SK-N-SH (cell line): Measurements from ENCODE around the gene DPM2. TPM values are rescaled to one million over a fixed set of nuclear protein-coding genes. Genes with fewer than 3 reads are reported as not detected.

Experiments used
- CTCF ChIA-PET: fragments of 300-600, 350-600 bp; formaldehyde crosslinking; extraction: SDS; loops from one replicate; lab custom pipeline; 2021; lab: Yijun Ruan, JAX
- POLR2A ChIA-PET: fragments of 350-600 bp; sonication (Branson Sonifier 250); formaldehyde crosslinking; extraction: SDS; loops from one replicate; lab custom pipeline; 2020; ENCODE audit warnings: antibody characterized with exemption, inconsistent platforms; lab: Yijun Ruan, JAX
- DNase-seq: peaks from one replicate; pipeline ENCODE4 v3.0.0; 2012
- H2AFZ ChIP-seq: fragments of 200-600 bp; sonication (generic); 2 replicates; pipeline ENCODE4 v1.8.1; 2016; ENCODE audit warnings: antibody characterized with exemption, mild to moderate bottlenecking, low read depth
- H3F3A ChIP-seq: fragments of 200-600 bp; sonication (generic); replicated peaks from 2 replicates; pipeline ENCODE3; 2016; ENCODE audit warnings: antibody characterized with exemption, mild to moderate bottlenecking; ENCODE audit not compliant: insufficient read depth
- H3K27ac ChIP-seq, 2 experiments: fragments of 200-500 bp in 1 of 2; fragments of 200-600 bp in 1 of 2; sonication (Bioruptor generic) in 1 of 2; sonication (generic), shearing (Covaris generic) in 1 of 2; 2 replicates each; pipeline versions ENCODE4 v1.5.1 to v1.6.1; 2014 to 2016; ENCODE audit warnings: low read depth in 2 of 2, inconsistent platforms in 1 of 2, low read length in 1 of 2, mild to moderate bottlenecking in 1 of 2, mixed read lengths in 1 of 2
- H3K27me3 ChIP-seq: fragments of 200-600 bp; sonication (generic), shearing (Covaris generic); 2 replicates; pipeline ENCODE4 v1.6.1; 2016; ENCODE audit warnings: mixed run types; ENCODE audit not compliant: insufficient read depth
- H3K36me3 ChIP-seq, 2 experiments: fragments of 200-500 bp in 1 of 2; fragments of 200-600 bp in 1 of 2; sonication (Bioruptor generic) in 1 of 2; sonication (generic) in 1 of 2; replicated peaks in 1 of 2; 2 replicates each; pipeline versions ENCODE3 to v1.5.1; 2014 to 2016; ENCODE audit warnings: low read length in 1 of 2, mild to moderate bottlenecking in 1 of 2; ENCODE audit not compliant: insufficient read depth in 2 of 2, control insufficient read depth in 1 of 2
- H3K4me1 ChIP-seq, 2 experiments: fragments of 200-500 bp in 1 of 2; fragments of 200-600 bp in 1 of 2; sonication (Bioruptor generic) in 1 of 2; sonication (generic), shearing (Covaris generic) in 1 of 2; 2 replicates each; pipeline versions ENCODE4 v1.5.1 to v1.6.1; 2014 to 2016; ENCODE audit warnings: low read depth in 1 of 2, low read length in 1 of 2, mixed run types in 1 of 2; ENCODE audit not compliant: insufficient read depth in 2 of 2, control insufficient read depth in 1 of 2
- H3K4me2 ChIP-seq: fragments of 200-600 bp; sonication (generic), shearing (Covaris generic); 2 replicates; pipeline ENCODE4 v1.6.1; 2017; ENCODE audit warnings: mixed run types
- H3K4me3 ChIP-seq, 2 experiments: fragments of 200-500 bp in 1 of 2; fragments of 200-600 bp in 1 of 2; sonication (Bioruptor generic) in 1 of 2; sonication (generic), shearing (Covaris generic) in 1 of 2; 2 replicates each; pipeline versions ENCODE4 v1.5.1 to v1.8.1; 2014 to 2016; ENCODE audit warnings: low read depth in 2 of 2, inconsistent platforms in 1 of 2, low read length in 1 of 2, mild to moderate bottlenecking in 1 of 2, mixed read lengths in 1 of 2, moderate library complexity in 1 of 2
- H3K79me2 ChIP-seq: fragments of 200-600 bp; sonication (generic); 2 replicates; pipeline ENCODE4 v1.8.1; 2017; ENCODE audit warnings: mild to moderate bottlenecking; ENCODE audit not compliant: insufficient read depth
- H3K9ac ChIP-seq: fragments of 200-600 bp; sonication (generic); 2 replicates; pipeline ENCODE4 v1.6.1; 2017; ENCODE audit warnings: mixed run types
- H3K9me2 ChIP-seq: fragments of 200-600 bp; sonication (generic); 2 replicates; pipeline ENCODE4 v1.6.1; 2017; ENCODE audit warnings: mixed run types
- H3K9me3 ChIP-seq: fragments of 200-600 bp; sonication (generic); 2 replicates; pipeline ENCODE4 v1.6.1; 2017; ENCODE audit warnings: mixed run types, mild to moderate bottlenecking, moderate library complexity
- H4K20me1 ChIP-seq: fragments of 200-600 bp; sonication (generic); 2 replicates; pipeline ENCODE4 v1.6.1; 2017; ENCODE audit warnings: mild to moderate bottlenecking, mixed run types; ENCODE audit not compliant: insufficient read depth
- CHD2 ChIP-seq: fragments of 150-350 bp; IDR thresholded peaks from 2 replicates; pipeline ENCODE4 v1.6.1; 2018; ENCODE audit warnings: low read length; ENCODE audit not compliant: partially characterized antibody
- ELF1 ChIP-seq: IDR thresholded peaks from 2 replicates; pipeline ENCODE4 v1.4.0; 2012
- EP300 ChIP-seq, 2 experiments: IDR thresholded peaks; 2 replicates each; pipeline versions ENCODE4 v1.4.0 to v1.6.1; 2012; ENCODE audit warnings: borderline replicate concordance in 1 of 2, low read depth in 1 of 2, low read length in 1 of 2
- EZH2phosphoT487 ChIP-seq: fragments of 200-600 bp; sonication (generic); IDR thresholded peaks from 2 replicates; pipeline ENCODE4 v1.6.1; 2017; ENCODE audit warnings: low read depth, mixed run types, mild to moderate bottlenecking, antibody characterized with exemption, moderate library complexity, borderline replicate concordance
- FOSL2 ChIP-seq: IDR thresholded peaks from 2 replicates; pipeline ENCODE4 v1.4.0; 2012; ENCODE audit warnings: low read depth, mild to moderate bottlenecking, moderate library complexity, borderline replicate concordance
- FOXM1 ChIP-seq: IDR thresholded peaks from 2 replicates; pipeline ENCODE4 v1.4.0; 2012; ENCODE audit warnings: low read depth, mild to moderate bottlenecking
- GABPA ChIP-seq: IDR thresholded peaks from 2 replicates; pipeline ENCODE4 v1.4.0; 2012; ENCODE audit warnings: low read depth, mild to moderate bottlenecking
- GATA2 ChIP-seq: sonication (generic); formaldehyde crosslinking; IDR thresholded peaks from 2 replicates; pipeline ENCODE4 v1.5.0; 2020; ENCODE audit warnings: mild to moderate bottlenecking, missing genetic modification reagents
- NRF1 ChIP-seq: IDR thresholded peaks from 2 replicates; pipeline ENCODE4 v1.6.1; 2012; ENCODE audit warnings: low read depth, mild to moderate bottlenecking, low read length
- RXRA ChIP-seq: IDR thresholded peaks from 2 replicates; pipeline ENCODE4 v1.4.0; 2012; ENCODE audit warnings: low read depth, mild to moderate bottlenecking, borderline replicate concordance
- SIN3A ChIP-seq: IDR thresholded peaks from 2 replicates; pipeline ENCODE4 v1.6.1; 2012; ENCODE audit warnings: low read depth, mild to moderate bottlenecking, low read length, moderate library complexity, borderline replicate concordance
- YY1 ChIP-seq: IDR thresholded peaks from 2 replicates; pipeline ENCODE4 v1.4.0; 2012; ENCODE audit warnings: low read depth, mild to moderate bottlenecking
- WGBS: methylation state at CpG from one replicate; pipeline ENCODE4 v1.1.6; 2017; ENCODE audit warnings: low lambda C conversion rate; 5-methylcytosine and 5-hydroxymethylcytosine counted together
- polyA plus RNA-seq, 3 experiments: library from polyadenylated mRNA; depleted of rRNA; stranded (reverse); fragments of >200 nt; gene quantifications; 2 replicates each; pipeline ENCODE4 v1.2.3, GENCODE V29; 2012
- TF ChIP-seq, protein P1 (sequence below): IDR thresholded peaks from 2 replicates; pipeline ENCODE4 v1.6.1; 2012; ENCODE audit warnings: mild to moderate bottlenecking, low read depth, low read length, moderate library complexity
- TF ChIP-seq, protein P2 (sequence below): fragments of 200-600 bp; sonication (generic); IDR thresholded peaks from 2 replicates; pipeline ENCODE4 v1.6.1; 2017; ENCODE audit warnings: antibody characterized with exemption, mild to moderate bottlenecking, moderate library complexity
- TF ChIP-seq, protein P3 (sequence below): IDR thresholded peaks from 2 replicates; pipeline ENCODE4 v1.4.0; 2012; ENCODE audit warnings: low read depth, borderline replicate concordance
- TF ChIP-seq, protein P4 (sequence below): IDR thresholded peaks from 2 replicates; pipeline ENCODE4 v1.4.0; 2012; ENCODE audit warnings: low read depth, borderline replicate concordance
- TF ChIP-seq, protein P5 (sequence below): fragments of 150-350 bp; IDR thresholded peaks from 2 replicates; pipeline ENCODE4 v1.6.1; 2016; ENCODE audit warnings: mild to moderate bottlenecking, low read depth, low read length

Gene DPM2
- polyA plus RNA-seq, 1 of the 3 experiments (the other 2 are of a cell fraction) = 106 TPM

DNA sequence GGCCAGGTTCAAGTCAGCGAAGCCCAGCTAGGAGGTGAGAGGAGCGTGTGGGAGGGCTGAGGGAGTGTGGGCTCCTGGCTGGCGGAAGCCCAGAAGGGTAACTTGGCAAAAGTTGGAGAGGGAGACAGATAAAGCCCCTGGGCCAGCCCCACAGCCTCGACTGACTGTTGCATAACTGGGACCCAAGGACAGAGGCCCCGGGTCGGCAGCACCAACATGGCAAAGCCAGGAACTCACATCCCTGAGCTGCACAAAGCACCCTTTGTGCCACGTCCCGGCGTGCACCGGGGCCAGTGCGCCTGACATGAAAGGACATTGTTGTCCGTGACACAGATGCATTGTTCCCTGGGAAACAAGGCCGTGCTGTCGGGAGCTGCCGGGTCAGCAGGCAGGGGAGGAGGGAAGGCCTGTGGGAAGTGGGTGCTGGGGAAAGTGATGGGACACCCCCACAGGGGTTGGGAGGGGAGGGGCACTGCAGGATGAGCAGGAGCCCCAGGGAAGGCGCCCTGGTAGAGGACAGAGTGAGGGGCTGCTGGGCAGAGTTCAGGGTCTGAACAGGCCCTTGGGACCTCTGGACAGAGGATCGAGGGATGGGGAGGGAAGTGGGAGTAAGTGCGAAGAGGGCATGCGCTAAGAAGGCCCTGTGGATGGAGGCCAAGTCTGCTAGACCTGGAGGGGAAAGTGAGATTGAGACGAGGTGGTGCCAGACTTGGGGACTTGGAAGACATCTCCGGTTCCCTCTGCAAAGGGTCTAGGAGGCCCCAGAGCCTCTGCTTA, 13.0 kb upstream of the DPM2 start:
- no peaks in the 10 kb centered on the region for H3K27me3 ChIP-seq
- H3K79me2 ChIP-seq = peaks cover 35% of the 10 kb centered on the region; the same call in 1 of the 2 replicates
- ChIA-PET CTCF (interaction anchor here (1.0 to 9.9 kb wide), 5 partner anchors 14 to 167 kb away, joined by 3 to 125 read pairs (median 4); no protein-coding TSS in a partner anchor), POLR2A (no interaction called here)
- peak overlapping the region in 1 of 2 experiments; percentile 78; a peak in 2 of 4 replicates for H3K27ac ChIP-seq
- H3K9ac ChIP-seq = no peak overlapping the region
- H4K20me1 ChIP-seq = peaks cover 37% of the 10 kb centered on the region
- peaks cover 0 to 7% of the 10 kb centered on the region in 2 experiments for H3K36me3 ChIP-seq
- DNase-seq = no peak
- peaks cover 0 to 73% of the 10 kb centered on the region in 2 experiments; a peak in 2 of 4 replicates for H3K4me1 ChIP-seq
- H3K9me3 ChIP-seq = no peaks in the 10 kb centered on the region
- H3K9me2 ChIP-seq = no peaks in the 10 kb centered on the region
- no peak overlapping the region for H2AFZ ChIP-seq
- TF ChIP-seq FOSL2 (no peak), EP300 (IDR thresholded peaks at IDR 0.05; ENCODE audit: borderline replicate concordance in 1 of 2, low read depth in 1 of 2, low read length in 1 of 2) (no peak), YY1 (no peak), SIN3A (no peak), RXRA (no peak), EZH2phosphoT487 (no peak), FOXM1 (no peak), GATA2 (CRISPR knock-in tag) (no peak), CHD2 (no peak), GABPA (no peak), ELF1 (no peak), NRF1 (no peak)
- TF ChIP-seq, protein P1, sequence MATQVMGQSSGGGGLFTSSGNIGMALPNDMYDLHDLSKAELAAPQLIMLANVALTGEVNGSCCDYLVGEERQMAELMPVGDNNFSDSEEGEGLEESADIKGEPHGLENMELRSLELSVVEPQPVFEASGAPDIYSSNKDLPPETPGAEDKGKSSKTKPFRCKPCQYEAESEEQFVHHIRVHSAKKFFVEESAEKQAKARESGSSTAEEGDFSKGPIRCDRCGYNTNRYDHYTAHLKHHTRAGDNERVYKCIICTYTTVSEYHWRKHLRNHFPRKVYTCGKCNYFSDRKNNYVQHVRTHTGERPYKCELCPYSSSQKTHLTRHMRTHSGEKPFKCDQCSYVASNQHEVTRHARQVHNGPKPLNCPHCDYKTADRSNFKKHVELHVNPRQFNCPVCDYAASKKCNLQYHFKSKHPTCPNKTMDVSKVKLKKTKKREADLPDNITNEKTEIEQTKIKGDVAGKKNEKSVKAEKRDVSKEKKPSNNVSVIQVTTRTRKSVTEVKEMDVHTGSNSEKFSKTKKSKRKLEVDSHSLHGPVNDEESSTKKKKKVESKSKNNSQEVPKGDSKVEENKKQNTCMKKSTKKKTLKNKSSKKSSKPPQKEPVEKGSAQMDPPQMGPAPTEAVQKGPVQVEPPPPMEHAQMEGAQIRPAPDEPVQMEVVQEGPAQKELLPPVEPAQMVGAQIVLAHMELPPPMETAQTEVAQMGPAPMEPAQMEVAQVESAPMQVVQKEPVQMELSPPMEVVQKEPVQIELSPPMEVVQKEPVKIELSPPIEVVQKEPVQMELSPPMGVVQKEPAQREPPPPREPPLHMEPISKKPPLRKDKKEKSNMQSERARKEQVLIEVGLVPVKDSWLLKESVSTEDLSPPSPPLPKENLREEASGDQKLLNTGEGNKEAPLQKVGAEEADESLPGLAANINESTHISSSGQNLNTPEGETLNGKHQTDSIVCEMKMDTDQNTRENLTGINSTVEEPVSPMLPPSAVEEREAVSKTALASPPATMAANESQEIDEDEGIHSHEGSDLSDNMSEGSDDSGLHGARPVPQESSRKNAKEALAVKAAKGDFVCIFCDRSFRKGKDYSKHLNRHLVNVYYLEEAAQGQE = no peak
- TF ChIP-seq, protein P2, sequence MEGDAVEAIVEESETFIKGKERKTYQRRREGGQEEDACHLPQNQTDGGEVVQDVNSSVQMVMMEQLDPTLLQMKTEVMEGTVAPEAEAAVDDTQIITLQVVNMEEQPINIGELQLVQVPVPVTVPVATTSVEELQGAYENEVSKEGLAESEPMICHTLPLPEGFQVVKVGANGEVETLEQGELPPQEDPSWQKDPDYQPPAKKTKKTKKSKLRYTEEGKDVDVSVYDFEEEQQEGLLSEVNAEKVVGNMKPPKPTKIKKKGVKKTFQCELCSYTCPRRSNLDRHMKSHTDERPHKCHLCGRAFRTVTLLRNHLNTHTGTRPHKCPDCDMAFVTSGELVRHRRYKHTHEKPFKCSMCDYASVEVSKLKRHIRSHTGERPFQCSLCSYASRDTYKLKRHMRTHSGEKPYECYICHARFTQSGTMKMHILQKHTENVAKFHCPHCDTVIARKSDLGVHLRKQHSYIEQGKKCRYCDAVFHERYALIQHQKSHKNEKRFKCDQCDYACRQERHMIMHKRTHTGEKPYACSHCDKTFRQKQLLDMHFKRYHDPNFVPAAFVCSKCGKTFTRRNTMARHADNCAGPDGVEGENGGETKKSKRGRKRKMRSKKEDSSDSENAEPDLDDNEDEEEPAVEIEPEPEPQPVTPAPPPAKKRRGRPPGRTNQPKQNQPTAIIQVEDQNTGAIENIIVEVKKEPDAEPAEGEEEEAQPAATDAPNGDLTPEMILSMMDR = no peak
- TF ChIP-seq, protein P3, sequence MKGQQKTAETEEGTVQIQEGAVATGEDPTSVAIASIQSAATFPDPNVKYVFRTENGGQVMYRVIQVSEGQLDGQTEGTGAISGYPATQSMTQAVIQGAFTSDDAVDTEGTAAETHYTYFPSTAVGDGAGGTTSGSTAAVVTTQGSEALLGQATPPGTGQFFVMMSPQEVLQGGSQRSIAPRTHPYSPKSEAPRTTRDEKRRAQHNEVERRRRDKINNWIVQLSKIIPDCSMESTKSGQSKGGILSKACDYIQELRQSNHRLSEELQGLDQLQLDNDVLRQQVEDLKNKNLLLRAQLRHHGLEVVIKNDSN = no peak
- TF ChIP-seq, protein P4, sequence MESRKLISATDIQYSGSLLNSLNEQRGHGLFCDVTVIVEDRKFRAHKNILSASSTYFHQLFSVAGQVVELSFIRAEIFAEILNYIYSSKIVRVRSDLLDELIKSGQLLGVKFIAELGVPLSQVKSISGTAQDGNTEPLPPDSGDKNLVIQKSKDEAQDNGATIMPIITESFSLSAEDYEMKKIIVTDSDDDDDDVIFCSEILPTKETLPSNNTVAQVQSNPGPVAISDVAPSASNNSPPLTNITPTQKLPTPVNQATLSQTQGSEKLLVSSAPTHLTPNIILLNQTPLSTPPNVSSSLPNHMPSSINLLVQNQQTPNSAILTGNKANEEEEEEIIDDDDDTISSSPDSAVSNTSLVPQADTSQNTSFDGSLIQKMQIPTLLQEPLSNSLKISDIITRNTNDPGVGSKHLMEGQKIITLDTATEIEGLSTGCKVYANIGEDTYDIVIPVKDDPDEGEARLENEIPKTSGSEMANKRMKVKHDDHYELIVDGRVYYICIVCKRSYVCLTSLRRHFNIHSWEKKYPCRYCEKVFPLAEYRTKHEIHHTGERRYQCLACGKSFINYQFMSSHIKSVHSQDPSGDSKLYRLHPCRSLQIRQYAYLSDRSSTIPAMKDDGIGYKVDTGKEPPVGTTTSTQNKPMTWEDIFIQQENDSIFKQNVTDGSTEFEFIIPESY = no peak
- TF ChIP-seq, protein P5, sequence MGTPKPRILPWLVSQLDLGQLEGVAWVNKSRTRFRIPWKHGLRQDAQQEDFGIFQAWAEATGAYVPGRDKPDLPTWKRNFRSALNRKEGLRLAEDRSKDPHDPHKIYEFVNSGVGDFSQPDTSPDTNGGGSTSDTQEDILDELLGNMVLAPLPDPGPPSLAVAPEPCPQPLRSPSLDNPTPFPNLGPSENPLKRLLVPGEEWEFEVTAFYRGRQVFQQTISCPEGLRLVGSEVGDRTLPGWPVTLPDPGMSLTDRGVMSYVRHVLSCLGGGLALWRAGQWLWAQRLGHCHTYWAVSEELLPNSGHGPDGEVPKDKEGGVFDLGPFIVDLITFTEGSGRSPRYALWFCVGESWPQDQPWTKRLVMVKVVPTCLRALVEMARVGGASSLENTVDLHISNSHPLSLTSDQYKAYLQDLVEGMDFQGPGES = no peak
- no peak overlapping the region for H3K4me2 ChIP-seq
- H3F3A ChIP-seq = no peaks in the 10 kb centered on the region
- H3K4me3 ChIP-seq = no peak overlapping the region
- WGBS = 95% methylated on average over 15 of the region's 21 CpGs
